Lung (tissue), 12 donors: ENCODE data around the gene FBF1. TPM values are rescaled to one million over a fixed set of nuclear protein-coding genes. Genes with fewer than 3 reads are reported as not detected.

Experiments
- ATAC-seq: fragments of 200-7000 bp; cut with Tn5 transposase; one replicate; pipeline ENCODE4 v1.9.1; 2020; ENCODE audit warnings: moderate number of reproducible peaks; ENCODE audit not compliant: insufficient read depth, low FRiP score
- DNase-seq, 3 donors: peaks; one replicate each; pipeline ENCODE4 v3.0.0-alpha.2; 2013 to 2017
- H3K27ac ChIP-seq, 2 donors: one replicate each; pipeline ENCODE4 v1.5.1; 2013; ENCODE audit warnings: mild to moderate bottlenecking in 2 of 2, moderate library complexity in 2 of 2, control low read depth in 1 of 2, inconsistent platforms in 1 of 2, low read depth in 1 of 2, low read length in 1 of 2
- H3K27me3 ChIP-seq, 3 donors: one replicate each; pipeline ENCODE4 v1.5.1; 2013; ENCODE audit warnings: low read length in 2 of 3; ENCODE audit not compliant: control insufficient read depth in 3 of 3, insufficient read depth in 3 of 3
- H3K36me3 ChIP-seq, 4 donors: one replicate each; pipeline ENCODE4 v1.5.1; 2013; ENCODE audit warnings: low read length in 4 of 4, mild to moderate bottlenecking in 1 of 4, moderate library complexity in 1 of 4; ENCODE audit not compliant: control insufficient read depth in 4 of 4, insufficient read depth in 4 of 4
- H3K4me1 ChIP-seq, 5 donors: one replicate each; pipeline ENCODE4 v1.5.1; 2013; ENCODE audit warnings: low read length in 5 of 5, mild to moderate bottlenecking in 2 of 5, moderate library complexity in 1 of 5; ENCODE audit not compliant: control insufficient read depth in 5 of 5, insufficient read depth in 5 of 5
- H3K4me3 ChIP-seq: one replicate; pipeline ENCODE4 v1.5.1; 2013; ENCODE audit warnings: mild to moderate bottlenecking, control low read depth, moderate library complexity
- H3K9ac ChIP-seq, 2 donors: one replicate each; pipeline ENCODE4 v1.5.1; 2013; ENCODE audit warnings: low read length in 2 of 2, control low read depth in 1 of 2; ENCODE audit not compliant: insufficient read depth in 1 of 2
- H3K9me3 ChIP-seq, 4 donors: one replicate each; pipeline ENCODE4 v1.5.1; 2013; ENCODE audit warnings: low read length in 3 of 4, mild to moderate bottlenecking in 1 of 4, moderate library complexity in 1 of 4; ENCODE audit not compliant: control insufficient read depth in 4 of 4, insufficient read depth in 3 of 4
- CTCF ChIP-seq: IDR thresholded peaks from 2 replicates; pipeline ENCODE4 v1.5.1; 2012; ENCODE audit warnings: mild to moderate bottlenecking; ENCODE audit errors: control extremely low read depth, extremely low read depth
- WGBS, 2 donors: extraction: QIAGEN DNeasy Blood & Tissue Kit; methylation state at CpG; one replicate each; pipeline ENCODE4 v1.1.7; 2013; 5-methylcytosine and 5-hydroxymethylcytosine counted together
- polyA plus RNA-seq, 2 donors: library from polyadenylated mRNA; stranded (reverse); fragments of 200-250 nt; gene quantifications; one replicate each; pipeline ENCODE4 v1.2.1, GENCODE V29; 2013
- total RNA-seq, 2 donors: library from RNA; depleted of rRNA in 1 of 2; stranded (reverse); fragments of >200 nt in 1 of 2; gene quantifications; one replicate each; pipeline ENCODE4 v1.2.1, GENCODE V29; 2014 to 2021
- donor health status: control.
- donor health status: control.
- donor health status: Bipolar disorder and iron deficiency.
- donor health status: healthy.
- donor health status: DM: yes; HTN: yes; CAD: no.

The FBF1 gene
- total and polyA plus RNA-seq, 4 donors = 4.6 to 18.7 (median 13.1) TPM

DNA sequence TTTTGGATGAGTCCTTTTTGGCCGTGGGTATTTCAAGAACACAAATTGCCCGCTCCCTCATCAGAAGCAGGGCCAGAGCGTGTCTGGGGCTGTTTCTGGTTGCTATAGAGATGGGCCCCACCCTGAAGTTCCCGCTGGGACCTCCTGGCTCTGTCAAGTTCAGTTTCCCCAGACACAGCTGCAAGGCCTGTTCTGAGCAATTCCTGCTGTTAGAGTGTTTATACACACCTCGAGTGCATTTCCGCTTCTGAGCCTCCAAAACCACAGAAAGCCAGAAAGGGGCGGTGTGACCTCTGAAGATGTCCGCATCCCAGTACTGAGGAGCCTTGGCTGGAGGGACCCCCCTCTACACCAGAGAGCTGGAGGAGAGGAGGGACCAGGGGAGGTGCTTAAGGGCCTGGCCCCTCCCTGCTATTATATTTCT, 76.4 kb downstream of the FBF1 start:
- H3K27ac ChIP-seq = peak overlapping the region; percentile 37 to 75
- TF ChIP-seq CTCF = no peak
- no peaks in the 10 kb centered on the region for H3K36me3 ChIP-seq
- H3K27me3 ChIP-seq = no peaks in the 10 kb centered on the region
- H3K9ac ChIP-seq = peak overlapping the region in 1 of 2 donors; percentile 91
- DNase-seq (peak; percentile 97 to 99 (median 99)), ATAC-seq (peak; percentile 69)
- H3K4me3 ChIP-seq = no peak overlapping the region
- 5% methylated on average over 8 of the region's 8 CpGs for WGBS, 2 donors
- H3K9me3 ChIP-seq = no peaks in the 10 kb centered on the region
- H3K4me1 ChIP-seq = peaks cover 0 to 27% (median 10%) of the 10 kb centered on the region in 5 donors

DNA sequence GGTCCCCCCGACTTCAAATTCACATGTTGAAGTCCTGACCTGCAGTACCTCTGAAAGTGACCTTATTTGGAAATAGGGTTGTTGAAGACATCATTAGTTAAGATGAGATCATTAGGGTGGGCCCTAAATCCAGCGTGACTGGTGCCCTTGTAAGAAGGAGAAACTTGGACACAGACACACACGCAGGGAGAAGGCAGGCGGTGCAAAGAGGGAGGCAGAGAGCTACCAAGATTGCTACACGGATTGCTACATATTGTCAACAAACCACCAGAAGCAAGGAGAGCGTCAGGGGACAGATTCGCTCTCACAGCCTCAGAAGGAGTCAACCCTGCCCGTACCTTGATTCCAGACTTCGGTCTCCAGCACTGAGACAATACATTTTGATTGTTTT, 78.9 kb downstream of the FBF1 start:
- Histone ChIP-seq H3K9me3 (no peaks in the 10 kb centered on the region), H3K27ac (no peak overlapping the region), H3K27me3 (no peaks in the 10 kb centered on the region), H3K4me1 (peaks cover 0 to 16% (median 8%) of the 10 kb centered on the region in 5 donors), H3K4me3 (no peak overlapping the region), H3K9ac (no peak overlapping the region), H3K36me3 (no peaks in the 10 kb centered on the region)
- TF ChIP-seq CTCF = no peak
- 64 to 77% methylated on average over 9 of the region's 9 CpGs for WGBS, 2 donors
- DNase-seq (no peak), ATAC-seq (no peak)

Other genes with a start within 250 kb of the FBF1 start
- gene ITGB4, start 219.6 kb downstream of the FBF1 start, total RNA-seq = 10 to 100 TPM; 11.1 to 47.8 TPM
- 10 to 100 TPM; 11.4 to 18.1 TPM for gene ITGB4, start 219.6 kb downstream of the FBF1 start, polyA plus RNA-seq
- 10 to 100 TPM; 23.0 to 52.9 TPM for gene GALK1, start 175.8 kb downstream of the FBF1 start, total RNA-seq
- 10 to 100 TPM; 35.2 to 70.5 TPM for gene GALK1, start 175.8 kb downstream of the FBF1 start, polyA plus RNA-seq
- gene UNK, start 156.2 kb downstream of the FBF1 start, total RNA-seq = 10 to 100 TPM; 32.8 to 72.4 TPM
- gene UNK, start 156.2 kb downstream of the FBF1 start, polyA plus RNA-seq = 10 to 100 TPM; 15.5 to 18.7 TPM
- gene UNC13D, start 96.6 kb downstream of the FBF1 start, total RNA-seq = 100 to 1,000 TPM in 1 of 2 donors, 10 to 100 TPM in 1; 56.6 to 110 TPM
- 10 to 100 TPM; 61.2 to 85.2 TPM for gene UNC13D, start 96.6 kb downstream of the FBF1 start, polyA plus RNA-seq
- 100 to 1,000 TPM in 1 of 2 donors, 10 to 100 TPM in 1; 67.2 to 127 TPM for gene WBP2, start 85.7 kb downstream of the FBF1 start, total RNA-seq
- 100 to 1,000 TPM; 143 to 195 TPM for gene WBP2, start 85.7 kb downstream of the FBF1 start, polyA plus RNA-seq
- gene TRIM47, start 62.5 kb downstream of the FBF1 start, total RNA-seq = 10 to 100 TPM; 23.5 to 78.3 TPM
- 10 to 100 TPM; 22.9 to 32.4 TPM for gene TRIM47, start 62.5 kb downstream of the FBF1 start, polyA plus RNA-seq
- gene TRIM65, start 44.1 kb downstream of the FBF1 start, total RNA-seq = 10 to 100 TPM; 12.7 to 32.9 TPM
- gene TRIM65, start 44.1 kb downstream of the FBF1 start, polyA plus RNA-seq = 10 to 100 TPM; 14.6 to 27.8 TPM
- 100 to 1,000 TPM in 1 of 2 donors, 10 to 100 TPM in 1; 47.8 to 105 TPM for gene MRPL38, start 36.2 kb downstream of the FBF1 start, total RNA-seq
- gene MRPL38, start 36.2 kb downstream of the FBF1 start, polyA plus RNA-seq = 10 to 100 TPM; 52.0 to 80.1 TPM
- 10 to 100 TPM; 69.4 to 80.1 TPM for gene ACOX1, start 38.1 kb upstream of the FBF1 start, total RNA-seq
- 10 to 100 TPM; 19.9 to 22.4 TPM for gene ACOX1, start 38.1 kb upstream of the FBF1 start, polyA plus RNA-seq
- 10 to 100 TPM; 20.6 to 25.8 TPM for gene TEN1, start 38.2 kb upstream of the FBF1 start, total RNA-seq
- gene TEN1, start 38.2 kb upstream of the FBF1 start, polyA plus RNA-seq = 10 to 100 TPM; 32.1 to 33.5 TPM
- gene CDK3, start 59.8 kb upstream of the FBF1 start, total RNA-seq = 1 to 10 TPM; 7.8 TPM
- 10 to 100 TPM in 1 of 2 donors, 1 to 10 TPM in 1; 7.3 to 15.7 TPM for gene CDK3, start 59.8 kb upstream of the FBF1 start, polyA plus RNA-seq
- 10 to 100 TPM; 34.1 to 38.4 TPM for gene EVPL, start 86.3 kb upstream of the FBF1 start, total RNA-seq
- 10 to 100 TPM; 10.9 to 36.0 TPM for gene EVPL, start 86.3 kb upstream of the FBF1 start, polyA plus RNA-seq
- gene SRP68, start 131.5 kb upstream of the FBF1 start, total RNA-seq = 10 to 100 TPM; 63.9 to 68.9 TPM
- gene SRP68, start 131.5 kb upstream of the FBF1 start, polyA plus RNA-seq = 10 to 100 TPM; 30.8 to 50.0 TPM
- under 1 TPM in 1 of 2 donors, not detected in 1; 0.40 TPM for gene GALR2, start 133.7 kb upstream of the FBF1 start, total RNA-seq
- gene GALR2, start 133.7 kb upstream of the FBF1 start, polyA plus RNA-seq = under 1 TPM; 0.20 to 0.44 TPM
- under 1 TPM in 1 of 2 donors, not detected in 1; 0.25 TPM for gene ZACN, start 138.1 kb upstream of the FBF1 start, total RNA-seq
- gene ZACN, start 138.1 kb upstream of the FBF1 start, polyA plus RNA-seq = 1 to 10 TPM; 1.4 to 1.9 TPM
- 100 to 1,000 TPM; 109 to 111 TPM for gene EXOC7, start 162.7 kb upstream of the FBF1 start, total RNA-seq
- 10 to 100 TPM; 49.9 to 52.3 TPM for gene EXOC7, start 162.7 kb upstream of the FBF1 start, polyA plus RNA-seq
- gene FOXJ1, start 200.2 kb upstream of the FBF1 start, total RNA-seq = 10 to 100 TPM; 66.1 to 95.0 TPM
- 10 to 100 TPM; 32.5 to 34.5 TPM for gene FOXJ1, start 200.2 kb upstream of the FBF1 start, polyA plus RNA-seq